ENCODE measurements around the gene GBP3.

Gene GBP3

DNA sequence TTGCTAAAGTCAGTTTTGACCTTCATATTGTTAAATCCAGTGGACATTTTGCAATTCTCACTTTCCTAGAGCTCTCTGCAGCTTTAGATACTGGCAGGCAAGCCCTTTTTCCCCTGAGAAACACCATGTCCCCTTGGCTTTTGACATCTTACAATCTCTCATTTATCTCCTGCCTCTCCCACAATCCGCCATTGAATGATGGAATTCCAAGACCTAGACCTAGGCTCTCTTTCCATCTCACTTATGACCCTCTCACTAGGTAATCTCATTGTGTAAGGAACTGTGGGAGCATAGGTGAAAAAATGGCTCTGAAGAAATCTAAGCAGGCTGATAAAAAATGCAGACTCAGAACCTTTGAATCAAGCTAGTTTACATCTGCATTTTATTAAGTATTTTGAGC, 32.2 kb downstream of the GBP3 start:
- no peak overlapping the region for H4K12ac ChIP-seq (ENCODE audit: low read depth, low read length)
- H3K27ac ChIP-seq (ENCODE audit: low read depth, low read length): no peak overlapping the region
- no peak overlapping the region for H2AFZ ChIP-seq (ENCODE audit: insufficient read depth, low read length, poor library complexity)
- no peaks in the 10 kb centered on the region for H3K27me3 ChIP-seq (ENCODE audit: insufficient read depth, low read length)
- no peaks in the 10 kb centered on the region for H3K9me3 ChIP-seq (ENCODE audit: insufficient read depth, low read depth, low read length)
- no peak overlapping the region for H2BK120ac ChIP-seq (ENCODE audit: insufficient read depth, low read length, poor library complexity)
- peaks cover 9% of the 10 kb centered on the region for H3K79me2 ChIP-seq (ENCODE audit: control insufficient read depth, insufficient read depth, low read length, poor library complexity)
- H4K8ac ChIP-seq (ENCODE audit: low read depth, low read length): no peak overlapping the region
- H3K4ac ChIP-seq (ENCODE audit: low read depth, low read length): peak overlapping the region; percentile 72
- peaks cover 7% of the 10 kb centered on the region for H3K79me1 ChIP-seq (ENCODE audit: low read length)
- H3K14ac ChIP-seq (ENCODE audit: low read length): no peak overlapping the region
- no peak overlapping the region for H2AK5ac ChIP-seq (ENCODE audit: low read length)
- no peak overlapping the region for H3K18ac ChIP-seq (ENCODE audit: low read length)
- H3K36me3 ChIP-seq (ENCODE audit: control insufficient read depth in 1 of 2, insufficient read depth in 2 of 2, low read length in 2 of 2): peaks cover 2% of the 10 kb centered on the region in 2 experiments
- no peak overlapping the region for H3K9ac ChIP-seq (ENCODE audit: low read length)
- no peak overlapping the region for H2BK5ac ChIP-seq (ENCODE audit: low read depth, low read length, poor library complexity)
- no peak overlapping the region for H4K91ac ChIP-seq (ENCODE audit: low read depth, low read length)
- H3K23ac ChIP-seq (ENCODE audit: low read length): no peak overlapping the region
- no peak for DNase-seq
- no peak overlapping the region for H3K4me3 ChIP-seq (ENCODE audit: low read depth, low read length)
- no CpG with 5 or more reads among the region's 1 CpG for WGBS (ENCODE audit: extremely low coverage, insufficient coverage, insufficient read length)
- H2BK12ac ChIP-seq (ENCODE audit: low read length): no peak overlapping the region
- H3K4me2 ChIP-seq (ENCODE audit: low read length): no peak overlapping the region
- peaks cover 3 to 4% of the 10 kb centered on the region in 2 experiments for H3K4me1 ChIP-seq (ENCODE audit: control insufficient read depth in 1 of 2, insufficient read depth in 2 of 2, low read length in 2 of 2)

DNA sequence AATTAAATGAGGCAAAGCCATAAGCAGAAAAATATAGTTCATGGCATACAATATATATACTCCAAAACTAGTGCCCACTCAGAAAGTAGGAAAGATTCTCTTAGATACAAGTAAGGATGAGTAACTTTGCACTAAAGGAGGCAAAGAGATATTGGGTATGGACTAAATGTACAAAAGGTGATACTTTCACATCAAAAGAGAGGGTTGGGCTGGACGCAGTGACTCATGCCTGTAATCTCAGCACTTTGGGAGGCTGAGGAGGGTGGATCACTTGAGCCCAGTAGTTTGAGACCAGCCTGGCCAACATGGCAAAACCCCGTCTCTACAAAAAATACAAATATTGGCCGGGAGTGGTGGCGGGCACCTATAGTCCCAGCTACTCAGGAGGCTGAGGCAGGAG, 37.0 kb downstream of the GBP3 start:
- Histone ChIP-seq H2AFZ (ENCODE audit: insufficient read depth, low read length, poor library complexity) (no peak overlapping the region), H3K36me3 (ENCODE audit: control insufficient read depth in 1 of 2, insufficient read depth in 2 of 2, low read length in 2 of 2) (peaks cover 9 to 10% of the 10 kb centered on the region in 2 experiments), H2BK120ac (ENCODE audit: insufficient read depth, low read length, poor library complexity) (no peak overlapping the region), H3K4me3 (ENCODE audit: low read depth, low read length) (no peak overlapping the region), H2BK12ac (ENCODE audit: low read length) (no peak overlapping the region), H3K79me2 (ENCODE audit: control insufficient read depth, insufficient read depth, low read length, poor library complexity) (peaks cover 5% of the 10 kb centered on the region), H3K9me3 (ENCODE audit: insufficient read depth, low read depth, low read length) (no peaks in the 10 kb centered on the region), H2AK5ac (ENCODE audit: low read length) (no peak overlapping the region), H3K9ac (ENCODE audit: low read length) (no peak overlapping the region), H4K12ac (ENCODE audit: low read depth, low read length) (no peak overlapping the region), H3K18ac (ENCODE audit: low read length) (no peak overlapping the region), H3K79me1 (ENCODE audit: low read length) (no peaks in the 10 kb centered on the region), H3K27me3 (ENCODE audit: insufficient read depth, low read length) (no peaks in the 10 kb centered on the region), H2BK5ac (ENCODE audit: low read depth, low read length, poor library complexity) (no peak overlapping the region), H4K91ac (ENCODE audit: low read depth, low read length) (no peak overlapping the region), H3K14ac (ENCODE audit: low read length) (no peak overlapping the region), H3K27ac (ENCODE audit: low read depth, low read length) (no peak overlapping the region), H4K8ac (ENCODE audit: low read depth, low read length) (no peak overlapping the region), H3K23ac (ENCODE audit: low read length) (no peak overlapping the region), H3K4me1 (ENCODE audit: control insufficient read depth in 1 of 2, insufficient read depth in 2 of 2, low read length in 2 of 2) (peaks cover 0 to 3% of the 10 kb centered on the region in 2 experiments), H3K4ac (ENCODE audit: low read depth, low read length) (no peak overlapping the region), H3K4me2 (ENCODE audit: low read length) (no peak overlapping the region)
- no CpG with 5 or more reads among the region's 4 CpGs for WGBS (ENCODE audit: extremely low coverage, insufficient coverage, insufficient read length)
- DNase-seq: no peak

DNA sequence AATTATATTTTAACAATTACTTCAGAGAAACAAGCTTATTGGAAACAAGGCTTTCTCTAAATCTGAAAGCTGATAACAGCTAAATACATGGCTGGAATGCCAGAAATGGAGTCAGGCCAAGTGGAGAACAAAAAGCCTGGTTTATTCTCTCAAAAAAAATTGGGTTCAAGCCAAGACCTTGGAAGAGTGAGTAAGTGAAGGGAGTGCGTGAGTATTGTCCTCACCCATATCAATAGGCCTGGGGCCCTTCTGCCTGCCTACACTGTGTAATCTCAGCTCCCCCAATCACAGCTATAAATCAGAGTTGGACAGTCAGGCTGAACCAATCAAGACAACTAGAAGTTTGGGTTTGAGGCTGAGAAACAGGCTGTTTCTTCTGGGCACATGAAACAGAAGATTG, 37.6 kb downstream of the GBP3 start:
- H2BK120ac ChIP-seq (ENCODE audit: insufficient read depth, low read length, poor library complexity): no peak overlapping the region
- H4K91ac ChIP-seq (ENCODE audit: low read depth, low read length): no peak overlapping the region
- no peak overlapping the region for H4K12ac ChIP-seq (ENCODE audit: low read depth, low read length)
- H3K18ac ChIP-seq (ENCODE audit: low read length): no peak overlapping the region
- DNase-seq: peak in 1 of 2 donors; percentile 53
- no peaks in the 10 kb centered on the region for H3K79me1 ChIP-seq (ENCODE audit: low read length)
- H3K14ac ChIP-seq (ENCODE audit: low read length): no peak overlapping the region
- no peak overlapping the region for H3K23ac ChIP-seq (ENCODE audit: low read length)
- H2BK5ac ChIP-seq (ENCODE audit: low read depth, low read length, poor library complexity): no peak overlapping the region
- H3K4me2 ChIP-seq (ENCODE audit: low read length): no peak overlapping the region
- no peak overlapping the region for H2BK12ac ChIP-seq (ENCODE audit: low read length)
- H3K9ac ChIP-seq (ENCODE audit: low read length): no peak overlapping the region
- H2AK5ac ChIP-seq (ENCODE audit: low read length): no peak overlapping the region
- WGBS (ENCODE audit: extremely low coverage, insufficient coverage, insufficient read length): no CpG with 5 or more reads among the region's 1 CpG
- peaks cover 0 to 3% of the 10 kb centered on the region in 2 experiments for H3K4me1 ChIP-seq (ENCODE audit: control insufficient read depth in 1 of 2, insufficient read depth in 2 of 2, low read length in 2 of 2)
- no peak overlapping the region for H3K4me3 ChIP-seq (ENCODE audit: low read depth, low read length)
- peak overlapping the region; percentile 22 for H3K27ac ChIP-seq (ENCODE audit: low read depth, low read length)
- no peaks in the 10 kb centered on the region for H3K9me3 ChIP-seq (ENCODE audit: insufficient read depth, low read depth, low read length)
- peaks cover 9 to 10% of the 10 kb centered on the region in 2 experiments for H3K36me3 ChIP-seq (ENCODE audit: control insufficient read depth in 1 of 2, insufficient read depth in 2 of 2, low read length in 2 of 2)
- no peak overlapping the region for H3K4ac ChIP-seq (ENCODE audit: low read depth, low read length)
- H3K79me2 ChIP-seq (ENCODE audit: control insufficient read depth, insufficient read depth, low read length, poor library complexity): peaks cover 5% of the 10 kb centered on the region
- no peak overlapping the region for H2AFZ ChIP-seq (ENCODE audit: insufficient read depth, low read length, poor library complexity)
- H3K27me3 ChIP-seq (ENCODE audit: insufficient read depth, low read length): no peaks in the 10 kb centered on the region
- H4K8ac ChIP-seq (ENCODE audit: low read depth, low read length): no peak overlapping the region

DNA sequence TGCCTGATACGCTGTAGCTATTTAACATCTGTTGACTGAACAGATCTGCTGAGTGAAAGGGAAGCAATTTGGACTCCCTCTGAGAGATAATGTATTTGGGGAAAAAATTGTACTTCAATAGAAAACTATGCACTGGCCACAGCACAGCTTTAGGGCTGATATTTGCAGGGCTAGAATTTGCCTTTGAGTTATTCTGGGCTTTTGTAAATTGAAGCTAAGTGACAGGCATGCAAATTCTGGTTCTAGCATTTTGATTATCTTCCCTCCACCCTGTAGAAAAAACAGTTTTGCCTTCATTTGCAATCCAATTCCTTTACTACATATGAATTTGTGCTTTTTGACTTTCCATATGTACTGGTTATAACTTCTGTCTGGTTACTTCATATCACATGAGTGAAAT, 38.1 kb downstream of the GBP3 start:
- no peak overlapping the region for H2BK120ac ChIP-seq (ENCODE audit: insufficient read depth, low read length, poor library complexity)
- H3K9me3 ChIP-seq (ENCODE audit: insufficient read depth, low read depth, low read length): no peaks in the 10 kb centered on the region
- H3K23ac ChIP-seq (ENCODE audit: low read length): no peak overlapping the region
- H3K14ac ChIP-seq (ENCODE audit: low read length): no peak overlapping the region
- peaks cover 0 to 3% of the 10 kb centered on the region in 2 experiments for H3K4me1 ChIP-seq (ENCODE audit: control insufficient read depth in 1 of 2, insufficient read depth in 2 of 2, low read length in 2 of 2)
- H3K4ac ChIP-seq (ENCODE audit: low read depth, low read length): no peak overlapping the region
- no peak overlapping the region for H3K4me2 ChIP-seq (ENCODE audit: low read length)
- no peaks in the 10 kb centered on the region for H3K79me1 ChIP-seq (ENCODE audit: low read length)
- H2AFZ ChIP-seq (ENCODE audit: insufficient read depth, low read length, poor library complexity): no peak overlapping the region
- WGBS (ENCODE audit: extremely low coverage, insufficient coverage, insufficient read length): no CpG with 5 or more reads among the region's 1 CpG
- no peak overlapping the region for H4K91ac ChIP-seq (ENCODE audit: low read depth, low read length)
- H3K79me2 ChIP-seq (ENCODE audit: control insufficient read depth, insufficient read depth, low read length, poor library complexity): peaks cover 4% of the 10 kb centered on the region
- no peaks in the 10 kb centered on the region for H3K27me3 ChIP-seq (ENCODE audit: insufficient read depth, low read length)
- H3K18ac ChIP-seq (ENCODE audit: low read length): no peak overlapping the region
- no peak overlapping the region for H2BK12ac ChIP-seq (ENCODE audit: low read length)
- no peak for DNase-seq
- no peak overlapping the region for H4K8ac ChIP-seq (ENCODE audit: low read depth, low read length)
- H2AK5ac ChIP-seq (ENCODE audit: low read length): no peak overlapping the region
- H3K9ac ChIP-seq (ENCODE audit: low read length): no peak overlapping the region
- no peak overlapping the region for H3K27ac ChIP-seq (ENCODE audit: low read depth, low read length)
- H4K12ac ChIP-seq (ENCODE audit: low read depth, low read length): no peak overlapping the region
- peaks cover 9 to 10% of the 10 kb centered on the region in 2 experiments for H3K36me3 ChIP-seq (ENCODE audit: control insufficient read depth in 1 of 2, insufficient read depth in 2 of 2, low read length in 2 of 2)
- H3K4me3 ChIP-seq (ENCODE audit: low read depth, low read length): no peak overlapping the region
- no peak overlapping the region for H2BK5ac ChIP-seq (ENCODE audit: low read depth, low read length, poor library complexity)

Measured in trophoblast cell (in vitro differentiated cells and primary cell).